HepG2 (cell line): ENCODE results near the gene KATNAL1. TPM values are rescaled to one million over a fixed set of nuclear protein-coding genes. Genes with fewer than 3 reads are reported as not detected.

Experiments used
- ATAC-seq: fragments of 200-7000 bp; cut with Tn5 transposase; 3 replicates; pipeline ENCODE4 v1.9.1; 2020; ENCODE audit warnings: mild to moderate bottlenecking, moderate library complexity
- BruUV-seq: library from RNA; stranded (reverse); fragments of 400-500 nt; replicated peaks from 2 replicates; lab custom pipeline; 2021; lab: Mats Ljungman, UMichigan
- CTCF ChIA-PET: fragments of 300-600 bp; formaldehyde crosslinking; extraction: SDS; loops from one replicate; lab custom pipeline; 2021; ENCODE audit warnings: low total read pairs, inconsistent platforms, low intra/inter-chr PET ratio; lab: Yijun Ruan, JAX
- POLR2A ChIA-PET: fragments of 350-600 bp; sonication (Branson Sonifier 250); formaldehyde crosslinking; loops from one replicate; lab custom pipeline; 2020; ENCODE audit warnings: antibody characterized with exemption, inconsistent platforms; lab: Yijun Ruan, JAX
- DNase-seq: peaks from one replicate; pipeline ENCODE4 v3.0.0-alpha.2; 2015; ENCODE audit warnings: low spot score
- FAIRE-seq: peaks from 3 replicates; lab custom pipeline; 2011; peaks lifted over from hg19 to GRCh38; lab: Jason Lieb, UNC
- H2AFZ ChIP-seq: one replicate; pipeline ENCODE4 v1.6.1; 2011; ENCODE audit warnings: low read length, inconsistent platforms
- H3K27ac ChIP-seq: fragments of 300-600 bp; 3 replicates; pipeline ENCODE4 v1.8.0; 2011; ENCODE audit warnings: mixed run types, mild to moderate bottlenecking, mixed read lengths, low read length, inconsistent platforms; ENCODE audit not compliant: insufficient read depth; ENCODE audit errors: extremely low read length
- H3K27me3 ChIP-seq, 2 experiments: fragments of 200-600 bp in 1 of 2; 2 replicates in 1 of 2; 3 replicates in 1 of 2; pipeline versions ENCODE4 v1.6.0 to v1.8.0; 2011; ENCODE audit warnings: low read length in 2 of 2, mild to moderate bottlenecking in 2 of 2, moderate library complexity in 2 of 2, inconsistent platforms in 1 of 2; ENCODE audit not compliant: insufficient read depth in 2 of 2, control insufficient read depth in 1 of 2
- H3K36me3 ChIP-seq, 2 experiments: fragments of 200-600 bp in 1 of 2; replicated peaks in 1 of 2; 2 replicates in 1 of 2; 3 replicates in 1 of 2; pipeline versions ENCODE4 v1.5.1 to v1.8.0; 2011; ENCODE audit warnings: low read length in 2 of 2, inconsistent platforms in 1 of 2; ENCODE audit not compliant: insufficient read depth in 2 of 2, control insufficient read depth in 1 of 2
- H3K4me1 ChIP-seq: 2 replicates; pipeline ENCODE4 v1.5.1; 2012; ENCODE audit warnings: low read length, inconsistent platforms; ENCODE audit not compliant: insufficient read depth
- H3K4me2 ChIP-seq: 2 replicates; pipeline ENCODE4 v1.6.0; 2011; ENCODE audit warnings: low read depth, low read length, inconsistent platforms
- H3K4me3 ChIP-seq, 3 experiments: fragments of 200-600 bp in 1 of 3; sonication (generic), shearing (Covaris generic) in 1 of 3; replicated peaks in 1 of 3; 2 replicates each; pipeline ENCODE4 v1.5.1; 2011 to 2016; ENCODE audit warnings: low read length in 3 of 3, inconsistent platforms in 2 of 3, low read depth in 2 of 3, mild to moderate bottlenecking in 2 of 3, control low read depth in 1 of 3, mixed read lengths in 1 of 3; ENCODE audit not compliant: insufficient read depth in 1 of 3
- H3K79me2 ChIP-seq: one replicate; pipeline ENCODE4 v1.6.1; 2011; ENCODE audit warnings: low read length, inconsistent platforms; ENCODE audit not compliant: insufficient read depth
- H3K9ac ChIP-seq: 2 replicates; pipeline ENCODE4 v1.6.0; 2011; ENCODE audit warnings: mild to moderate bottlenecking, low read depth, low read length, inconsistent platforms; ENCODE audit not compliant: insufficient read depth
- H3K9me3 ChIP-seq: 2 replicates; pipeline ENCODE4 v1.5.1; 2012; ENCODE audit warnings: mild to moderate bottlenecking, low read length
- H4K20me1 ChIP-seq: 2 replicates; pipeline ENCODE4 v1.6.0; 2011; ENCODE audit warnings: inconsistent platforms, mild to moderate bottlenecking, low read length, moderate library complexity; ENCODE audit not compliant: insufficient read depth
- CERS6 ChIP-seq: sonication (generic); formaldehyde crosslinking; IDR thresholded peaks from 2 replicates; pipeline ENCODE4 v1.5.0; 2020; ENCODE audit warnings: missing genetic modification reagents
- HMGXB3 ChIP-seq: sonication (generic); formaldehyde crosslinking; IDR thresholded peaks from 2 replicates; pipeline ENCODE4 v1.4.0; 2020; ENCODE audit warnings: missing genetic modification reagents, borderline replicate concordance
- JUN ChIP-seq: sonication (generic); formaldehyde crosslinking; IDR thresholded peaks from 2 replicates; pipeline ENCODE4 v1.4.0; 2020; ENCODE audit warnings: mild to moderate bottlenecking, missing genetic modification reagents
- PHF21A ChIP-seq: sonication (generic); formaldehyde crosslinking; IDR thresholded peaks from 2 replicates; pipeline ENCODE4 v1.5.0; 2020; ENCODE audit warnings: mild to moderate bottlenecking, missing genetic modification reagents
- SETDB1 ChIP-seq: sonication (generic); formaldehyde crosslinking; IDR thresholded peaks from 2 replicates; pipeline ENCODE4 v1.5.1; 2020; ENCODE audit warnings: missing genetic modification reagents, mild to moderate bottlenecking, borderline replicate concordance
- SMC3 ChIP-seq: IDR thresholded peaks from 2 replicates; pipeline ENCODE4 v1.6.1; 2011; ENCODE audit warnings: low read length, improper control_type of control experiment
- ZNF282 ChIP-seq: fragments of 450-650 bp; IDR thresholded peaks from 2 replicates; pipeline ENCODE4 v1.6.1; 2018; ENCODE audit not compliant: partially characterized antibody
- ZNF44 ChIP-seq: sonication (generic); formaldehyde crosslinking; IDR thresholded peaks from 2 replicates; pipeline ENCODE4 v1.5.1; 2020; ENCODE audit warnings: mild to moderate bottlenecking, missing genetic modification reagents
- ZNF878 ChIP-seq: sonication (generic); formaldehyde crosslinking; IDR thresholded peaks from 2 replicates; pipeline ENCODE4 v1.8.1; 2023; ENCODE audit warnings: mild to moderate bottlenecking, missing genetic modification reagents, moderate library complexity
- WGBS: methylation state at CpG from one replicate; pipeline ENCODE4 v1.1.6; 2017; ENCODE audit warnings: low lambda C conversion rate; 5-methylcytosine and 5-hydroxymethylcytosine counted together
- in situ Hi-C: cut with HindIII; loops from 2 replicates; pipeline ENCODE4 v1.10.0; 2017; ENCODE audit warnings: low pct_unique_long_range_greater_than_20kb; ENCODE audit not compliant: extremely low pct_ligation_motif_present
- intact Hi-C: fragments of 100-400 bp; cut with micrococcal nuclease; formaldehyde crosslinking; loops from one replicate; pipeline ENCODE4 v1.10.0; 2022; ENCODE audit not compliant: unreplicated experiment
- polyA plus RNA-seq, 8 experiments: library from polyadenylated mRNA; depleted of rRNA in 3 of 8; stranded (reverse) in 7 of 8; unstranded in 1 of 8; fragments of >200 nt; fragmentation: Illumina TruSeq in 4 of 8; extraction: Trizol in 4 of 8; gene quantifications; 2 replicates each; pipeline versions ENCODE4 v1.2.1 to v1.2.3, GENCODE V29; 2011 to 2016; ENCODE audit warnings: low read depth in 4 of 8, missing spikeins in 1 of 8, mixed read lengths in 1 of 8; ENCODE audit not compliant: insufficient read depth in 1 of 8
- total RNA-seq, 5 experiments: library from RNA; depleted of rRNA; stranded (reverse); fragments of >200 nt; fragmentation: Illumina TruSeq; extraction: Trizol; gene quantifications; 2 replicates each; pipeline ENCODE4 v1.2.3, GENCODE V29; 2016; ENCODE audit warnings: low read depth in 1 of 5
- TF ChIP-seq, protein P1 (sequence below): sonication (generic); formaldehyde crosslinking; IDR thresholded peaks from 2 replicates; pipeline ENCODE4 v1.4.0; 2020; ENCODE audit warnings: missing genetic modification reagents
- TF ChIP-seq, protein P2 (sequence below): IDR thresholded peaks from 2 replicates; pipeline ENCODE4 v1.6.1; 2012; ENCODE audit warnings: low read depth, low read length, improper control_type of control experiment
- TF ChIP-seq, protein P3 (sequence below): sonication (generic); formaldehyde crosslinking; IDR thresholded peaks from 2 replicates; pipeline ENCODE4 v1.4.0; 2020; ENCODE audit warnings: missing genetic modification reagents, borderline replicate concordance

The KATNAL1 gene
- total and polyA plus RNA-seq, 2 of the 13 experiments (the other 11 are each of a cell fraction or from before 2014, with no cell fraction given) = 3.2 to 11.8 TPM

DNA sequence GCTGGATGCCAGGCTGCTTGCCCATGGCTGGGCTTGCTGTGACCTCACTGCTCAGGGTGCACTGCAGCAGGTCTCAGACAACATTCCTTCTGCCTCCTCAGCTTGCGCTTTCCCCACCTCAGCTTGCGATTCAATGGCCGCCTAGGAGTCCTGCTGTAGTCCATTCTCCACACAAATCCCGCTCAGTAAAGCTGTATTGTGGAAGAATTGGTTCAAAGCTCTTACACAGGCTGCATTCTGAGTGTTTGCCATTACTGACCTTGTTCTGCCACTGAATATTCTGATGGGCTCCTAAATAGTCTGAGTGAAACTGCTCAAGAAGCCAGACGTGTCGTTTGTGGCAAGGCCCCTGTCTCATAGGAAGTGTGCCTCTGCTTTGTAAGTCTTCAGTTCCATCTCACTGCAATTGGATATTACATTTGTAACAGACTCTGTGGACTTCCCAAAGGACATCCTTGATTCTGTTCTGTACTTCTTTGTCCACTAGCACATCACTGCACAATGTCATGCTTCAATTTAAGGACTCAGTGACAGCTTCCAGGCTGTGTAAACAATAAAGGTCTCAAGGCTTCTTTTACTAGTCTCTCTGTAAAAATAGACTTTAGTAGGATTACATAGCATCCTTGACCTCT lies 49.8 kb downstream of the KATNAL1 start:
- H3K4me2 ChIP-seq = no peak overlapping the region
- no peak; the same call in 2 of the 3 replicates for ATAC-seq
- no peak for DNase-seq
- H3K36me3 ChIP-seq = no peaks in the 10 kb centered on the region
- H3K27me3 ChIP-seq = no peaks in the 10 kb centered on the region
- 98% methylated on average over 6 of the region's 6 CpGs for WGBS
- H3K27ac ChIP-seq = no peak overlapping the region
- H3K4me3 ChIP-seq = no peak overlapping the region
- in situ Hi-C loops = no loop called here
- H3K4me1 ChIP-seq = peaks cover 10% of the 10 kb centered on the region
- no peaks in the 10 kb centered on the region for H3K9me3 ChIP-seq
- no TSS peak for BruUV-seq
- H4K20me1 ChIP-seq = no peaks in the 10 kb centered on the region
- ChIA-PET CTCF (no interaction called here), POLR2A (interaction anchor here (1.0 kb wide), 1 partner anchor 49 kb away, joined by 3 read pairs; the partner anchor contains the start of gene KATNAL1)
- intact Hi-C loops = no loop called here
- no peak overlapping the region for H3K9ac ChIP-seq
- FAIRE-seq = no peak
- no peaks in the 10 kb centered on the region for H3K79me2 ChIP-seq
- no peak overlapping the region for H2AFZ ChIP-seq
- no peak for TF ChIP-seq ZNF44 (CRISPR knock-in tag)
- TF ChIP-seq, protein P1, sequence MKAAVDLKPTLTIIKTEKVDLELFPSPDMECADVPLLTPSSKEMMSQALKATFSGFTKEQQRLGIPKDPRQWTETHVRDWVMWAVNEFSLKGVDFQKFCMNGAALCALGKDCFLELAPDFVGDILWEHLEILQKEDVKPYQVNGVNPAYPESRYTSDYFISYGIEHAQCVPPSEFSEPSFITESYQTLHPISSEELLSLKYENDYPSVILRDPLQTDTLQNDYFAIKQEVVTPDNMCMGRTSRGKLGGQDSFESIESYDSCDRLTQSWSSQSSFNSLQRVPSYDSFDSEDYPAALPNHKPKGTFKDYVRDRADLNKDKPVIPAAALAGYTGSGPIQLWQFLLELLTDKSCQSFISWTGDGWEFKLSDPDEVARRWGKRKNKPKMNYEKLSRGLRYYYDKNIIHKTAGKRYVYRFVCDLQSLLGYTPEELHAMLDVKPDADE (CRISPR knock-in tag) = no peak
- no peak for TF ChIP-seq SETDB1
- TF ChIP-seq SMC3 = no peak
- no peak for TF ChIP-seq CERS6 (CRISPR knock-in tag)
- TF ChIP-seq PHF21A (CRISPR knock-in tag) = no peak
- no peak for TF ChIP-seq HMGXB3 (CRISPR knock-in tag)
- TF ChIP-seq, protein P2, sequence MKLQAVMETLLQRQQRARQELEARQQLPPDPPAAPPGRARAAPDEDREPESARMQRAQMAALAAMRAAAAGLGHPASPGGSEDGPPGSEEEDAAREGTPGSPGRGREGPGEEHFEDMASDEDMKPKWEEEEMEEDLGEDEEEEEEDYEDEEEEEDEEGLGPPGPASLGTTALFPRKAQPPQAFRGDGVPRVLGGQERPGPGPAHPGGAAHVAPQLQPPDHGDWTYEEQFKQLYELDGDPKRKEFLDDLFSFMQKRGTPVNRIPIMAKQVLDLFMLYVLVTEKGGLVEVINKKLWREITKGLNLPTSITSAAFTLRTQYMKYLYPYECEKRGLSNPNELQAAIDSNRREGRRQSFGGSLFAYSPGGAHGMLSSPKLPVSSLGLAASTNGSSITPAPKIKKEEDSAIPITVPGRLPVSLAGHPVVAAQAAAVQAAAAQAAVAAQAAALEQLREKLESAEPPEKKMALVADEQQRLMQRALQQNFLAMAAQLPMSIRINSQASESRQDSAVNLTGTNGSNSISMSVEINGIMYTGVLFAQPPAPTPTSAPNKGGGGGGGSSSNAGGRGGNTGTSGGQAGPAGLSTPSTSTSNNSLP = no peak
- TF ChIP-seq, protein P3, sequence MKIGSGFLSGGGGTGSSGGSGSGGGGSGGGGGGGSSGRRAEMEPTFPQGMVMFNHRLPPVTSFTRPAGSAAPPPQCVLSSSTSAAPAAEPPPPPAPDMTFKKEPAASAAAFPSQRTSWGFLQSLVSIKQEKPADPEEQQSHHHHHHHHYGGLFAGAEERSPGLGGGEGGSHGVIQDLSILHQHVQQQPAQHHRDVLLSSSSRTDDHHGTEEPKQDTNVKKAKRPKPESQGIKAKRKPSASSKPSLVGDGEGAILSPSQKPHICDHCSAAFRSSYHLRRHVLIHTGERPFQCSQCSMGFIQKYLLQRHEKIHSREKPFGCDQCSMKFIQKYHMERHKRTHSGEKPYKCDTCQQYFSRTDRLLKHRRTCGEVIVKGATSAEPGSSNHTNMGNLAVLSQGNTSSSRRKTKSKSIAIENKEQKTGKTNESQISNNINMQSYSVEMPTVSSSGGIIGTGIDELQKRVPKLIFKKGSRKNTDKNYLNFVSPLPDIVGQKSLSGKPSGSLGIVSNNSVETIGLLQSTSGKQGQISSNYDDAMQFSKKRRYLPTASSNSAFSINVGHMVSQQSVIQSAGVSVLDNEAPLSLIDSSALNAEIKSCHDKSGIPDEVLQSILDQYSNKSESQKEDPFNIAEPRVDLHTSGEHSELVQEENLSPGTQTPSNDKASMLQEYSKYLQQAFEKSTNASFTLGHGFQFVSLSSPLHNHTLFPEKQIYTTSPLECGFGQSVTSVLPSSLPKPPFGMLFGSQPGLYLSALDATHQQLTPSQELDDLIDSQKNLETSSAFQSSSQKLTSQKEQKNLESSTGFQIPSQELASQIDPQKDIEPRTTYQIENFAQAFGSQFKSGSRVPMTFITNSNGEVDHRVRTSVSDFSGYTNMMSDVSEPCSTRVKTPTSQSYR (CRISPR knock-in tag) = no peak
- no peak for TF ChIP-seq ZNF878
- no peak for TF ChIP-seq ZNF282
- no peak for TF ChIP-seq JUN (CRISPR knock-in tag)
